ENCODE results near the gene INPP4B. TPM values are rescaled to one million over a fixed set of nuclear protein-coding genes. Genes with fewer than 3 reads are reported as not detected.

Gene INPP4B
- total and polyA plus RNA-seq, 3 donors from 2014 or later = 23.2 to 64.5 (median 55.2) TPM

DNA sequence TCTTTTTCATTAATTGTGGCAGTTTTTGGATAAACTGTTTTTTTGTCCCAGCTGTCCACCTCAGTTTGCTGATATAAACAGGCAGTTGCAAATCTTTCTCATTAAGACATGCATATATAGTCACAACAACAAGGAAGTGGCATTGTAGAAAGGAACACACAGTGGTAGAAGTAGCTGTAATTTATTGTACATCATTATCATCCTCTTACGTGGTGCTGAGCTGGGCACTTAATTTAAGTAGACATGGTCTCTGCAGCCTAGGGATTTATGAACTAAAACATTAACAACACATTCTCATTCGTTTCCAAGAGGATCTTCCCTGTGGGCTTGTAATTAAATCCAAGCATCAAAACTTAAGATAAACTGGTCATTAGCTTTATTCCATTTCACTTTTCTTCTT is 500.2 kb downstream of the INPP4B start:
- intact Hi-C loops (cut with DNase I; ENCODE audit: low total_unique reads) = no loop called here
- peaks cover 8% of the 10 kb centered on the region for H3K4me1 ChIP-seq
- H3K9me3 ChIP-seq = no peaks in the 10 kb centered on the region
- DNase-seq = no peak
- H3K4me3 ChIP-seq = no peak overlapping the region
- no peaks in the 10 kb centered on the region for H3K36me3 ChIP-seq (ENCODE audit: low read depth, missing control alignments)
- H3K27me3 ChIP-seq = no peaks in the 10 kb centered on the region
- H3K27ac ChIP-seq = no peak overlapping the region
- 47 to 61% methylated on average over 2 of the region's 2 CpGs for WGBS, 2 donors
- TF ChIP-seq POLR2A (IDR thresholded peaks at IDR 0.05) = no peak
- TF ChIP-seq, protein P1, sequence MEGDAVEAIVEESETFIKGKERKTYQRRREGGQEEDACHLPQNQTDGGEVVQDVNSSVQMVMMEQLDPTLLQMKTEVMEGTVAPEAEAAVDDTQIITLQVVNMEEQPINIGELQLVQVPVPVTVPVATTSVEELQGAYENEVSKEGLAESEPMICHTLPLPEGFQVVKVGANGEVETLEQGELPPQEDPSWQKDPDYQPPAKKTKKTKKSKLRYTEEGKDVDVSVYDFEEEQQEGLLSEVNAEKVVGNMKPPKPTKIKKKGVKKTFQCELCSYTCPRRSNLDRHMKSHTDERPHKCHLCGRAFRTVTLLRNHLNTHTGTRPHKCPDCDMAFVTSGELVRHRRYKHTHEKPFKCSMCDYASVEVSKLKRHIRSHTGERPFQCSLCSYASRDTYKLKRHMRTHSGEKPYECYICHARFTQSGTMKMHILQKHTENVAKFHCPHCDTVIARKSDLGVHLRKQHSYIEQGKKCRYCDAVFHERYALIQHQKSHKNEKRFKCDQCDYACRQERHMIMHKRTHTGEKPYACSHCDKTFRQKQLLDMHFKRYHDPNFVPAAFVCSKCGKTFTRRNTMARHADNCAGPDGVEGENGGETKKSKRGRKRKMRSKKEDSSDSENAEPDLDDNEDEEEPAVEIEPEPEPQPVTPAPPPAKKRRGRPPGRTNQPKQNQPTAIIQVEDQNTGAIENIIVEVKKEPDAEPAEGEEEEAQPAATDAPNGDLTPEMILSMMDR (IDR thresholded peaks at IDR 0.05) = no peak

DNA sequence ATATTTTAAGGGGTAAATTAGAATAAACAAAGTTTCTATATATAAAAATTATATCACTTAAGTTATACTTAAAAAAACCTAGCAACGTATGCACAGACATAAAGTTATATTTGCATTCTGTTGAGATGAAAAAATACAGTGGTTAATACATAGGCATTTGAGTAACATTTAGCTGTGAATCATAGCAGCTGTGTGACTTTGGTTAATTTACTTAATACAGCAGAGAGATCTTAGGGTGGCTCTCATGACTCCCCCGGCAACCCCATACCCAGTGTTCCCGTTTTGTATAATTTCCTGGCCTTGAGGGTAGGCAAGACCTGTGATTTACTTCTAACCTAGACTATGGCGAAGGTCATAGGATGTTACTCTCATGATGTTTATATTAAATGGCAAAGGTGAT is 504.8 kb downstream of the INPP4B start:
- TF ChIP-seq, protein P1 (IDR thresholded peaks at IDR 0.05) = no peak
- TF ChIP-seq POLR2A (IDR thresholded peaks at IDR 0.05) = no peak
- Histone ChIP-seq H3K4me3 (no peak overlapping the region), H3K36me3 (ENCODE audit: low read depth, missing control alignments) (no peaks in the 10 kb centered on the region), H3K9me3 (no peaks in the 10 kb centered on the region), H3K4me1 (no peaks in the 10 kb centered on the region), H3K27ac (no peak overlapping the region), H3K27me3 (no peaks in the 10 kb centered on the region)
- intact Hi-C loops (cut with DNase I; ENCODE audit: low total_unique reads) = no loop called here
- DNase-seq = no peak
- WGBS, 2 donors = 87 to 89% methylated on average over 4 of the region's 4 CpGs

- no peak overlapping the region for H3K27ac ChIP-seq
- no peak for DNase-seq
- WGBS, 2 donors = 86 to 97% methylated on average over 1 of the region's 1 CpG
- no peak overlapping the region for H3K4me3 ChIP-seq
- no peaks in the 10 kb centered on the region for H3K4me1 ChIP-seq
- no peaks in the 10 kb centered on the region for H3K9me3 ChIP-seq
- intact Hi-C loops (cut with DNase I; ENCODE audit: low total_unique reads) = no loop called here
- no peaks in the 10 kb centered on the region for H3K36me3 ChIP-seq (ENCODE audit: low read depth, missing control alignments)
- TF ChIP-seq, protein P1 (IDR thresholded peaks at IDR 0.05) = no peak
- no peak for TF ChIP-seq POLR2A (IDR thresholded peaks at IDR 0.05)
- no peaks in the 10 kb centered on the region for H3K27me3 ChIP-seq
Measured at GRCh38 chr4:142339053-142339452, 507.0 kb downstream of the INPP4B start.

- no peaks in the 10 kb centered on the region for H3K9me3 ChIP-seq
- no peak for DNase-seq
- TF ChIP-seq, protein P1 (IDR thresholded peaks at IDR 0.05) = no peak
- TF ChIP-seq POLR2A (IDR thresholded peaks at IDR 0.05) = no peak
- no peaks in the 10 kb centered on the region for H3K27me3 ChIP-seq
- intact Hi-C loops (cut with DNase I; ENCODE audit: low total_unique reads) = no loop called here
- no peak overlapping the region for H3K4me3 ChIP-seq
- no peaks in the 10 kb centered on the region for H3K4me1 ChIP-seq
- H3K36me3 ChIP-seq (ENCODE audit: low read depth, missing control alignments) = no peaks in the 10 kb centered on the region
- 88 to 97% methylated on average over 12 of the region's 12 CpGs for WGBS, 2 donors
- H3K27ac ChIP-seq = no peak overlapping the region
Measured at GRCh38 chr4:142336251-142336934, 509.7 kb downstream of the INPP4B start.

DNA sequence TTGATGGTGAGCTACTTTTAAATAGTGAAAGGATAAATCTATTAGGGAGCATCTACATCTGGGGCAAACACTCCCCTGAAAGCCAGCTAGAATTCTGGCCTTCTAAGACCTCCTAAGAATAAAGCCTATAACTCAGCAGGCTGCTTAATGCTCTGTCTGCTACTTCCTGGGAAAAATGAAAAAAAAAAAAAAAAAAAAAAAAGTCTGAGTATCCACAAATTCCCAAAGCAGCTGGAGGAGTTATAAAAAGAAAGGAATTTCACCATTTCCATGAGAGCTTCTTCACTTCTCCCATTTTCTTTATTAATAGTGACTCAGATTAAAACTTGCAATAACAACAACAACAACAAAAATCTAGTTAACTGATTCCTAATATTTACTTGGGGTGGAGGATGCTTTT is 511.2 kb downstream of the INPP4B start:
- TF ChIP-seq, protein P1 (IDR thresholded peaks at IDR 0.05) = no peak
- no peak for TF ChIP-seq POLR2A (IDR thresholded peaks at IDR 0.05)
- DNase-seq = no peak
- no peaks in the 10 kb centered on the region for H3K4me1 ChIP-seq
- H3K9me3 ChIP-seq = no peaks in the 10 kb centered on the region
- H3K27me3 ChIP-seq = no peaks in the 10 kb centered on the region
- H3K36me3 ChIP-seq (ENCODE audit: low read depth, missing control alignments) = no peaks in the 10 kb centered on the region
- intact Hi-C loops (cut with DNase I; ENCODE audit: low total_unique reads) = no loop called here
- no peak overlapping the region for H3K4me3 ChIP-seq
- H3K27ac ChIP-seq = no peak overlapping the region

Data from testis (tissue), 3 donors.